HepG2 (cell line): ENCODE measurements around the gene TMEM266. TPM values are rescaled to one million over a fixed set of nuclear protein-coding genes. Genes with fewer than 3 reads are reported as not detected.

ENCODE experiments used
- ATAC-seq: fragments of 200-7000 bp; cut with Tn5 transposase; 3 replicates; pipeline ENCODE4 v1.9.1; 2020; ENCODE audit warnings: mild to moderate bottlenecking, moderate library complexity
- BruUV-seq: library from RNA; stranded (reverse); fragments of 400-500 nt; replicated peaks from 2 replicates; lab custom pipeline; 2021; lab: Mats Ljungman, UMichigan
- CTCF ChIA-PET: fragments of 300-600 bp; formaldehyde crosslinking; extraction: SDS; loops from one replicate; lab custom pipeline; 2021; ENCODE audit warnings: low total read pairs, inconsistent platforms, low intra/inter-chr PET ratio; lab: Yijun Ruan, JAX
- POLR2A ChIA-PET: fragments of 350-600 bp; sonication (Branson Sonifier 250); formaldehyde crosslinking; loops from one replicate; lab custom pipeline; 2020; ENCODE audit warnings: antibody characterized with exemption, inconsistent platforms; lab: Yijun Ruan, JAX
- DNase-seq: peaks from one replicate; pipeline ENCODE4 v3.0.0-alpha.2; 2015; ENCODE audit warnings: low spot score
- FAIRE-seq: peaks from 3 replicates; lab custom pipeline; 2011; peaks lifted over from hg19 to GRCh38; lab: Jason Lieb, UNC
- H2AFZ ChIP-seq: one replicate; pipeline ENCODE4 v1.6.1; 2011; ENCODE audit warnings: low read length, inconsistent platforms
- H3K27ac ChIP-seq: fragments of 300-600 bp; 3 replicates; pipeline ENCODE4 v1.8.0; 2011; ENCODE audit warnings: mixed run types, mild to moderate bottlenecking, mixed read lengths, low read length, inconsistent platforms; ENCODE audit not compliant: insufficient read depth; ENCODE audit errors: extremely low read length
- H3K27me3 ChIP-seq, 2 experiments: fragments of 200-600 bp in 1 of 2; 2 replicates in 1 of 2; 3 replicates in 1 of 2; pipeline versions ENCODE4 v1.6.0 to v1.8.0; 2011; ENCODE audit warnings: low read length in 2 of 2, mild to moderate bottlenecking in 2 of 2, moderate library complexity in 2 of 2, inconsistent platforms in 1 of 2; ENCODE audit not compliant: insufficient read depth in 2 of 2, control insufficient read depth in 1 of 2
- H3K36me3 ChIP-seq, 2 experiments: fragments of 200-600 bp in 1 of 2; replicated peaks in 1 of 2; 2 replicates in 1 of 2; 3 replicates in 1 of 2; pipeline versions ENCODE4 v1.5.1 to v1.8.0; 2011; ENCODE audit warnings: low read length in 2 of 2, inconsistent platforms in 1 of 2; ENCODE audit not compliant: insufficient read depth in 2 of 2, control insufficient read depth in 1 of 2
- H3K4me1 ChIP-seq: 2 replicates; pipeline ENCODE4 v1.5.1; 2012; ENCODE audit warnings: low read length, inconsistent platforms; ENCODE audit not compliant: insufficient read depth
- H3K4me2 ChIP-seq: 2 replicates; pipeline ENCODE4 v1.6.0; 2011; ENCODE audit warnings: low read depth, low read length, inconsistent platforms
- H3K4me3 ChIP-seq, 3 experiments: fragments of 200-600 bp in 1 of 3; sonication (generic), shearing (Covaris generic) in 1 of 3; replicated peaks in 1 of 3; 2 replicates each; pipeline ENCODE4 v1.5.1; 2011 to 2016; ENCODE audit warnings: low read length in 3 of 3, inconsistent platforms in 2 of 3, low read depth in 2 of 3, mild to moderate bottlenecking in 2 of 3, control low read depth in 1 of 3, mixed read lengths in 1 of 3; ENCODE audit not compliant: insufficient read depth in 1 of 3
- H3K79me2 ChIP-seq: one replicate; pipeline ENCODE4 v1.6.1; 2011; ENCODE audit warnings: low read length, inconsistent platforms; ENCODE audit not compliant: insufficient read depth
- H3K9ac ChIP-seq: 2 replicates; pipeline ENCODE4 v1.6.0; 2011; ENCODE audit warnings: mild to moderate bottlenecking, low read depth, low read length, inconsistent platforms; ENCODE audit not compliant: insufficient read depth
- H3K9me3 ChIP-seq: 2 replicates; pipeline ENCODE4 v1.5.1; 2012; ENCODE audit warnings: mild to moderate bottlenecking, low read length
- H4K20me1 ChIP-seq: 2 replicates; pipeline ENCODE4 v1.6.0; 2011; ENCODE audit warnings: inconsistent platforms, mild to moderate bottlenecking, low read length, moderate library complexity; ENCODE audit not compliant: insufficient read depth
- EED ChIP-seq: sonication (generic); formaldehyde crosslinking; IDR thresholded peaks from 2 replicates; pipeline ENCODE4 v1.5.0; 2020; ENCODE audit warnings: mild to moderate bottlenecking, missing genetic modification reagents
- GATAD2A ChIP-seq: IDR thresholded peaks from 2 replicates; pipeline ENCODE4 v1.6.1; 2016
- MAFK ChIP-seq, 2 experiments: IDR thresholded peaks in 1 of 2; conservative IDR thresholded peaks in 1 of 2; 2 replicates each; pipeline ENCODE4 v1.6.1; 2011; ENCODE audit warnings: improper control_type of control experiment in 2 of 2, low read length in 2 of 2
- NRL ChIP-seq: sonication (generic); formaldehyde crosslinking; IDR thresholded peaks from 2 replicates; pipeline ENCODE4 v1.5.0; 2020; ENCODE audit warnings: missing genetic modification reagents, mild to moderate bottlenecking, moderate library complexity, borderline replicate concordance
- POLR2G ChIP-seq: fragments of 200-400 bp; formaldehyde crosslinking; IDR thresholded peaks from 2 replicates; pipeline ENCODE4 v1.6.1; 2018; ENCODE audit warnings: mild to moderate bottlenecking, low read depth, low read length, moderate library complexity
- RBM39 ChIP-seq: fragments of 200-400 bp; formaldehyde crosslinking; IDR thresholded peaks from one replicate; pipeline ENCODE4 v1.6.1; 2018; ENCODE audit warnings: antibody characterized with exemption, mild to moderate bottlenecking, low read depth, low read length; ENCODE audit not compliant: poor library complexity, severe bottlenecking
- SCMH1 ChIP-seq: sonication (generic); formaldehyde crosslinking; IDR thresholded peaks from 2 replicates; pipeline ENCODE4 v1.9.0; 2021; ENCODE audit warnings: missing genetic modification reagents, mild to moderate bottlenecking, borderline replicate concordance
- SPEN ChIP-seq: sonication (generic); formaldehyde crosslinking; IDR thresholded peaks from 2 replicates; pipeline ENCODE4 v1.5.1; 2020; ENCODE audit warnings: low read depth, mild to moderate bottlenecking, missing genetic modification reagents
- ZNF282 ChIP-seq: fragments of 450-650 bp; IDR thresholded peaks from 2 replicates; pipeline ENCODE4 v1.6.1; 2018; ENCODE audit not compliant: partially characterized antibody
- WGBS: methylation state at CpG from one replicate; pipeline ENCODE4 v1.1.6; 2017; ENCODE audit warnings: low lambda C conversion rate; 5-methylcytosine and 5-hydroxymethylcytosine counted together
- in situ Hi-C: cut with HindIII; loops from 2 replicates; pipeline ENCODE4 v1.10.0; 2017; ENCODE audit warnings: low pct_unique_long_range_greater_than_20kb; ENCODE audit not compliant: extremely low pct_ligation_motif_present
- intact Hi-C: fragments of 100-400 bp; cut with micrococcal nuclease; formaldehyde crosslinking; loops from one replicate; pipeline ENCODE4 v1.10.0; 2022; ENCODE audit not compliant: unreplicated experiment
- polyA plus RNA-seq, 8 experiments: library from polyadenylated mRNA; depleted of rRNA in 3 of 8; stranded (reverse) in 7 of 8; unstranded in 1 of 8; fragments of >200 nt; fragmentation: Illumina TruSeq in 4 of 8; extraction: Trizol in 4 of 8; gene quantifications; 2 replicates each; pipeline versions ENCODE4 v1.2.1 to v1.2.3, GENCODE V29; 2011 to 2016; ENCODE audit warnings: low read depth in 4 of 8, missing spikeins in 1 of 8, mixed read lengths in 1 of 8; ENCODE audit not compliant: insufficient read depth in 1 of 8
- total RNA-seq, 5 experiments: library from RNA; depleted of rRNA; stranded (reverse); fragments of >200 nt; fragmentation: Illumina TruSeq; extraction: Trizol; gene quantifications; 2 replicates each; pipeline ENCODE4 v1.2.3, GENCODE V29; 2016; ENCODE audit warnings: low read depth in 1 of 5
- TF ChIP-seq, protein P1 (sequence below): sonication (generic); formaldehyde crosslinking; IDR thresholded peaks from 2 replicates; pipeline ENCODE4 v1.5.1; 2020; ENCODE audit warnings: missing genetic modification reagents, mild to moderate bottlenecking, borderline replicate concordance
- TF ChIP-seq, protein P2 (sequence below): sonication (generic); formaldehyde crosslinking; IDR thresholded peaks from 2 replicates; pipeline ENCODE4 v1.4.0; 2020; ENCODE audit warnings: missing genetic modification reagents, low read depth, mild to moderate bottlenecking, borderline replicate concordance

The TMEM266 gene
- total and polyA plus RNA-seq, 2 of the 13 experiments (the other 11 are each of a cell fraction or from before 2014, with no cell fraction given), result 0.04 TPM; not detected in 1

DNA sequence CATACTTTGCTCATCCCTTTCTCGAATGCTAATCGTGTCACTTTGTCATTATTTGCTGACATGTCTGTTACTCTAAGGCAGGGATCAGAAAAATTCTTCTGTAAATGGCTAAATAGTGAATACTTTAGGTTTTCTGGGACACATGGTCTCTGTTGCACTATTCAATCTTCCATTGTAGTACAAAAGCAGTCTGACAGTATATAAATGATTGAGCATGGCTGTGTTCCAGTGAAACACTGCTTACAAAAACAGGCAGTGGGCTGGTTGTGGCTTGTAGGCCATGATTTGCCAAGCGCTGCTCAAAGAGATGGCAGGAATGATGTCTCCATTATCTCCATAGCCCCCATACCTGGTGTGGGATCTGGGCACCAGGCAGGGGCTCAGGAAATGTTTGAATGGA lies 45.6 kb downstream of the TMEM266 start:
- Histone ChIP-seq H3K9me3 (no peaks in the 10 kb centered on the region), H3K4me2 (no peak overlapping the region), H3K9ac (no peak overlapping the region), H4K20me1 (no peaks in the 10 kb centered on the region), H2AFZ (no peak overlapping the region), H3K79me2 (no peaks in the 10 kb centered on the region), H3K27me3 (no peaks in the 10 kb centered on the region), H3K4me3 (no peak overlapping the region), H3K36me3 (no peaks in the 10 kb centered on the region), H3K4me1 (no peaks in the 10 kb centered on the region), H3K27ac (no peak overlapping the region)
- DNase-seq (no peak), FAIRE-seq (no peak), ATAC-seq (no peak)
- CTCF ChIA-PET, result no interaction called here
- POLR2A ChIA-PET, result no interaction called here
- no peak for TF ChIP-seq SCMH1 (CRISPR knock-in tag)
- no peak for TF ChIP-seq GATAD2A (CRISPR knock-in tag)
- peak; percentile 22 to 43; a peak in 3 of 4 replicates for TF ChIP-seq MAFK (conservative IDR thresholded peaks at IDR 0.05 in 1 of 2, IDR thresholded peaks at IDR 0.05 in 1 of 2; ENCODE audit: low read length in 2 of 2)
- no peak for TF ChIP-seq NRL (CRISPR knock-in tag)
- TF ChIP-seq, protein P1, sequence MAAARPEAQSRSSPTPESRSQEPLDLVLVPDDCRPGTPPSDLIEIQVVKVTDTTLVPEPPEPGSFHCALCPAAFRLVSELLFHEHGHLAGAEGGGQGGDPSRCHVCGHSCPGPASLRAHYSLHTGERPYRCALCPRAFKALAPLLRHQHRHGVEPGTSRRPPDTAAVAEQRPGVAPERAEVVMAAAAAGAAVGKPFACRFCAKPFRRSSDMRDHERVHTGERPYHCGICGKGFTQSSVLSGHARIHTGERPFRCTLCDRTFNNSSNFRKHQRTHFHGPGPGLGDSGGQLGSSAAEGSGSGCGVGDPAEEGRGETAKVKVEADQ (CRISPR knock-in tag), result no peak
- TF ChIP-seq EED (CRISPR knock-in tag), result no peak
- no peak for TF ChIP-seq ZNF282
- no TSS peak for BruUV-seq
- intact Hi-C loops (no loop called here), in situ Hi-C loops (no loop called here)
- 43% methylated on average over 3 of the region's 3 CpGs for WGBS

DNA sequence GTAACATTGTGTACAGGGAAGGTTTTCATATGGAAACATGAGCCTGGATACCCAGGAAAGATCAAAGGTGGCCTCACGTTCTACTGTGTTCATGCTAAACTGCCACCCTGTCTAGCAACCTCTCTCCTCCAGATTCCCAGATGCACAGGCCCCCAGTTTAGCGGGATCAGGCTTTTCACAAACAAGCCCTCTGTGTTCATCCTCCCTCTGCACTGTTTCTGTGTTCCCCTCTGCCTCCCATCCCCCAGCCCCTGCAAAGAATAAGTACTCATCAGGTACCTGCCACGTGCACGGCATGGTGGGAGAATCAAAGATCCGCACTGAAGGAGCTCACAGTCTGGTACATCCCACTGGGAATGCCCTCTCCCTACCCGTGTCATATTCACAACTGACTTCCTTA lies 46.1 kb downstream of the TMEM266 start:
- no TSS peak for BruUV-seq
- intact Hi-C loops (no loop called here), in situ Hi-C loops (no loop called here)

More for the DNA sequence above, 46.1 kb downstream of the TMEM266 start:
- no peaks in the 10 kb centered on the region for H3K4me1 ChIP-seq
- no peak for ATAC-seq
- WGBS, result 52% methylated on average over 6 of the region's 6 CpGs
- no peaks in the 10 kb centered on the region for H3K27me3 ChIP-seq
- H3K27ac ChIP-seq, result no peak overlapping the region
- no peaks in the 10 kb centered on the region for H4K20me1 ChIP-seq
- no peaks in the 10 kb centered on the region for H3K9me3 ChIP-seq
- no peak overlapping the region for H2AFZ ChIP-seq
- no peak overlapping the region for H3K4me3 ChIP-seq
- TF ChIP-seq RBM39 (no peak), SPEN (no peak), POLR2G (no peak)
- TF ChIP-seq, protein P2, sequence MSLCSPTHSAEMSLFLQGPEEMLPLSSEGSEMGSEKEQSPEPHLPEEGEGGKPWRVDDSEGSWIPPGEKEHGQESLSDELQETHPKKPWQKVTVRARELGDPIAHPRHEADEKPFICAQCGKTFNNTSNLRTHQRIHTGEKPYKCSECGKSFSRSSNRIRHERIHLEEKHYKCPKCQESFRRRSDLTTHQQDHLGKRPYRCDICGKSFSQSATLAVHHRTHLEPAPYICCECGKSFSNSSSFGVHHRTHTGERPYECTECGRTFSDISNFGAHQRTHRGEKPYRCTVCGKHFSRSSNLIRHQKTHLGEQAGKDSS (CRISPR knock-in tag), result no peak
- no peaks in the 10 kb centered on the region for H3K79me2 ChIP-seq
- FAIRE-seq, result no peak
- ChIA-PET POLR2A (no interaction called here), CTCF (no interaction called here)
- DNase-seq, result no peak
- no peak overlapping the region for H3K9ac ChIP-seq
- no peak overlapping the region for H3K4me2 ChIP-seq
- no peaks in the 10 kb centered on the region for H3K36me3 ChIP-seq
